Coronary artery (tissue), 2 donors: ENCODE results near the gene CALHM1.

Experiments
- DNase-seq: peaks from one replicate; pipeline ENCODE4 v3.0.0-alpha.2; 2017; ENCODE audit warnings: low spot score
- H3K27ac ChIP-seq, 2 donors: fragments of 200-600 bp; sonication (generic); one replicate each; pipeline ENCODE4 v1.5.1; 2016 to 2019
- H3K4me3 ChIP-seq: fragments of 200-600 bp; sonication (generic); 2 replicates; pipeline ENCODE4 v1.5.1; 2016; ENCODE audit warnings: mild to moderate bottlenecking, moderate library complexity
- CTCF ChIP-seq: fragments of 200-600 bp; sonication (generic); IDR thresholded peaks from one replicate; pipeline ENCODE4 v1.5.1; 2019; ENCODE audit warnings: antibody characterized with exemption

CALHM1 gene

GRCh38 chr10:103501186-103501585 lies 42.5 kb upstream of the CALHM1 start:
- Histone ChIP-seq H3K27ac (no peak overlapping the region), H3K4me3 (no peak overlapping the region)
- TF ChIP-seq CTCF: no peak
- no peak for DNase-seq

DNA sequence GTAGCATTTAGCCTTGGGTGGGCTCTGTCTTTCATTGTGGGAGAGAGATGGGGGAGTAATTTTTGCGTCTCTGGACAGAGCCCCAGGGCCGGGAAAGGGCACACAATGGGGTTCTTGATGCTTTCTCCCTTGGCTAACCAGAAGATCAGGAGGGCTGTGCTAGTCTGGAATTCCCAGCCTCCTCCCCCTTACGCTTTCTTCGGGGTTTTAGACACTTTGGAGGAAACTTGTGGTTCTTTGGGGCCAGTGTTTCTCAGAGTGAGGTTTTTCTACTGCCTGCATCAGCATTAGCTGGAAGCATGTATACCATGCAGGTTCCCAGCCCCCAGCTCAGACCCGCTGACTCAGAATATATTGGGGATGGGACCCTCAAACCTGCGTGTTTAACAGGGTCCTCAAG lies 41.8 kb upstream of the CALHM1 start:
- TF ChIP-seq CTCF: no peak
- no peak overlapping the region for H3K27ac ChIP-seq
- no peak overlapping the region for H3K4me3 ChIP-seq
- DNase-seq: no peak

DNA sequence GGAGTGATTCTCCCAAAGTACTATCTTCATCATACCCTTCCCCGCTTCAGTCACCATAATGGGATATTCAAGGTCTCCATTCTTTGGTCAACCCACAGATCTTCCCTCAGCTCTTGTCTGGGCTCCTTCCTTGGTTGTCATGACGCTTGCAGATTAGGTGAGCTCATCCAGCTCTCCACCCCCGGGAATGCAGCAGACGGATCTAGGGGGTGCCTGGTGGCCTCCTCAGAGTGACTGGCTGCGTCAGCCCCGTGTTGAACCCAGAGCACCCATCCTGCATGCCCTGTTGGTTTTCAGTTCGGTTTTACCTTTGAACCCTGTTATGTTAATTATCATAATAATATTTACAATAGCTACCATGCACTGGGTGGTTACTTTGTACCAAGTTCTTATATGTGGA lies 41.2 kb upstream of the CALHM1 start:
- no peak for DNase-seq
- H3K4me3 ChIP-seq: no peak overlapping the region
- no peak overlapping the region for H3K27ac ChIP-seq
- TF ChIP-seq CTCF: no peak

DNA sequence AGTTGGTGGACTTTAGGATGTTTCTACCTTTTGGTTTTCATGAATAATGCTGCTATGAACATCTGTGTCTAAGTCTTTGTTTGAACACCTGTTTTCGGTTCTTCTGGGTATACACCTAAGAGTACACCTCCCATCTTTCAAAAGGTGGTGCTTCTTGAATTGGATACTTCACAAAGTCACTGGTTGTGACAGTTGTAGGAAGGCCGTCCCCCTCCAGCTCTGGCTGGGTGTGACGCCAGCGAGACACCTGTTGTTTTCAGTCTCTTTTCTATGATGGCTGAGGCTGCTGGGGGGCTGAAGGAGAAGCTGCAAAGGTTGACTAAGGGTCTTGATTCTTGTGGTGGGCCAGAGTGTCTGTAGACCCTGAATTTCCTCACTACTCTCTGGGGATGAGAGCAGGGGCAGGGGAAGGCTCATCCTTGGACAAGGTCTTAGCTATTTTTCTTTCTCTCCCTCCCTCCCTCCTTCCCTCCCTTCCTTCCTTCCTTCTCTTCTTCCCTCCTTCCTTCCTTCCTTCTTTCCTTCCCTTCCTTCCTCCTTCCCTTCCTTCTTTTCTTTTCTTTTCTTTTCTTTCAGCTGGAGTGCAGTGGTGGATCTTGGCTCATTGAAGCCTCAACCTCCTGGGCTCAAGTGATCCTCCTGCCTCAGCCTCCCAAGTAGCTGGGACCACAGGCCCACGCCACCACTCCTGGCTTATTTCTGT lies 40.4 kb upstream of the CALHM1 start:
- Histone ChIP-seq H3K4me3 (no peak overlapping the region), H3K27ac (no peak overlapping the region)
- DNase-seq: no peak
- TF ChIP-seq CTCF: no peak

- no peak overlapping the region for H3K4me3 ChIP-seq
- no peak for TF ChIP-seq CTCF
- no peak for DNase-seq
- no peak overlapping the region for H3K27ac ChIP-seq
Measured at GRCh38 chr10:103497161-103497915, 38.6 kb upstream of the CALHM1 start.

DNA sequence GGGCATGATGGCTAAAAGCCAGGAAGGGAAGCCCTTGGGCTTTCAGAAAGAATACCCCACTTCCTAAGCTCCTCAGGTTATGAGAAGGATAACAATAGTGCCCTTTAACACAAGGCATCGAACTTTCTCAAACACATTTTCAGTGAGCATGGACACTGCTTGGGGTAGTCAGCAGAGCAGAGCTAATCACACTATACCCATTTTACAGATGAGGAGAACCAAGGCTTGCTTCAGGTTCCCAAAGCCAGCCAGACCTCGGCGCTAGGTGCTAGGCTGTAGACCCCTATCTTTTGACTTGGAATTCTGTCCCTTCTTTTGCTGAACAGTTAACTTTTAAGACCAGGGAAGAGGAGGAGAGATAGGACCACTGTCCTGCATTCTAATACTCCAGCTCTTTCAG lies 36.6 kb upstream of the CALHM1 start:
- no peak overlapping the region for H3K4me3 ChIP-seq
- TF ChIP-seq CTCF: no peak
- no peak overlapping the region for H3K27ac ChIP-seq
- no peak for DNase-seq
